Kidney epithelial cell (primary cell): Measurements from ENCODE around the gene ORC4. TPM values are rescaled to one million over a fixed set of nuclear protein-coding genes. Genes with fewer than 3 reads are reported as not detected.

Experiments
- DNase-seq: peaks from one replicate; pipeline ENCODE4 v3.0.0-alpha.2; 2010; ENCODE audit warnings: low read depth
- H3K27me3 ChIP-seq: 2 replicates; pipeline ENCODE4 v1.6.0; 2011; ENCODE audit warnings: low read length; ENCODE audit not compliant: control insufficient read depth, insufficient read depth
- H3K36me3 ChIP-seq: 2 replicates; pipeline ENCODE4 v1.5.1; 2011; ENCODE audit warnings: low read length; ENCODE audit not compliant: control insufficient read depth, insufficient read depth
- H3K4me3 ChIP-seq: 2 replicates; pipeline ENCODE4 v1.5.1; 2011; ENCODE audit warnings: low read depth, mild to moderate bottlenecking, control low read depth, low read length
- total RNA-seq: library from RNA; depleted of rRNA; stranded (reverse); fragments of >200 nt; gene quantifications from 2 replicates; pipeline ENCODE4 v1.2.3, GENCODE V29; 2015
- TF ChIP-seq, protein P1 (sequence below): IDR thresholded peaks from 2 replicates; pipeline ENCODE4 v1.5.1; 2011; ENCODE audit warnings: mild to moderate bottlenecking, moderate library complexity, low read length, control low read depth, inconsistent platforms; ENCODE audit not compliant: insufficient read depth, poor library complexity, severe bottlenecking

The ORC4 gene
- total RNA-seq, 1 donor from 2014 or later: 80.3 TPM

DNA sequence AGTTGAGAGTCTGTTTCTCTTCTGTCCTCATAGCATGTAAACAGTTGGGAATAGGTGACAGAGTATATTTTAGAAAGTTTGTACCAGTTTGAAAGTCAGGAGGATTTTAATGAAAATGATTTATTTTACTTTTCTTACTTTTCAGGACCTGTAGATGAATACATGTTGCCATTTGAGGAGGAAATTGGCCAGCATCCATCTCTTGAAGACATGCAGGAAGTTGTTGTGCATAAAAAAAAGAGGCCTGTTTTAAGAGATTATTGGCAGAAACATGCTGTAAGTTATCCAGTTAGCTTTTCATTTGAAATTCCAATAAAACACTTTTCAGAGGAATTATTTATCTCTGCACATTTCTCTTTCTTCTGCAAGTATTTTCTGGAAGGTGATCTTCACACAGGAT is 94.7 kb downstream of the ORC4 start:
- Histone ChIP-seq H3K27me3 (no peaks in the 10 kb centered on the region), H3K4me3 (no peak overlapping the region), H3K36me3 (no peaks in the 10 kb centered on the region)
- no peak for DNase-seq
- TF ChIP-seq, protein P1, sequence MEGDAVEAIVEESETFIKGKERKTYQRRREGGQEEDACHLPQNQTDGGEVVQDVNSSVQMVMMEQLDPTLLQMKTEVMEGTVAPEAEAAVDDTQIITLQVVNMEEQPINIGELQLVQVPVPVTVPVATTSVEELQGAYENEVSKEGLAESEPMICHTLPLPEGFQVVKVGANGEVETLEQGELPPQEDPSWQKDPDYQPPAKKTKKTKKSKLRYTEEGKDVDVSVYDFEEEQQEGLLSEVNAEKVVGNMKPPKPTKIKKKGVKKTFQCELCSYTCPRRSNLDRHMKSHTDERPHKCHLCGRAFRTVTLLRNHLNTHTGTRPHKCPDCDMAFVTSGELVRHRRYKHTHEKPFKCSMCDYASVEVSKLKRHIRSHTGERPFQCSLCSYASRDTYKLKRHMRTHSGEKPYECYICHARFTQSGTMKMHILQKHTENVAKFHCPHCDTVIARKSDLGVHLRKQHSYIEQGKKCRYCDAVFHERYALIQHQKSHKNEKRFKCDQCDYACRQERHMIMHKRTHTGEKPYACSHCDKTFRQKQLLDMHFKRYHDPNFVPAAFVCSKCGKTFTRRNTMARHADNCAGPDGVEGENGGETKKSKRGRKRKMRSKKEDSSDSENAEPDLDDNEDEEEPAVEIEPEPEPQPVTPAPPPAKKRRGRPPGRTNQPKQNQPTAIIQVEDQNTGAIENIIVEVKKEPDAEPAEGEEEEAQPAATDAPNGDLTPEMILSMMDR: no peak

GRCh38 chr2:147924647-147925046 is 95.9 kb downstream of the ORC4 start:
- TF ChIP-seq, protein P1: no peak
- Histone ChIP-seq H3K36me3 (no peaks in the 10 kb centered on the region), H3K27me3 (no peaks in the 10 kb centered on the region), H3K4me3 (no peak overlapping the region)
- DNase-seq: no peak

DNA sequence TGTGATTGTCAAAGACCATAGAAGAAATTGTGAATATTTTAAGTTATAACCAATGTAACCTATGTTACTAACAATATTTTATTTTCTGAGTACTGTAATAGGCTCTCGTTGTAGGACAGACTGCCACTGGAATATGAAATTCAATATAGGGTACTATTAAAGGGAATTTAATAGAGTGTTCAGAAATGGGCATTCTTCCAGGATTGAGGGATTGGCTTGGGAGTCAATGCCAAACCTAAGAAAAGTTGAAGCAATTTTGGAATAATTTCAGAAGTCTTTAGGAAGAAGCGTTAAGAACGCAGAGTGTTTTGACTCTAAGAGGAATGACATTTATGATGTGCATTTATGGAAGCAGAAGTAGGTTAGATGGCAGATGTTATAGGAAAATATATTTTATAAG is 96.7 kb downstream of the ORC4 start:
- Histone ChIP-seq H3K27me3 (no peaks in the 10 kb centered on the region), H3K4me3 (no peak overlapping the region), H3K36me3 (no peaks in the 10 kb centered on the region)
- DNase-seq: no peak
- TF ChIP-seq, protein P1: no peak

DNA sequence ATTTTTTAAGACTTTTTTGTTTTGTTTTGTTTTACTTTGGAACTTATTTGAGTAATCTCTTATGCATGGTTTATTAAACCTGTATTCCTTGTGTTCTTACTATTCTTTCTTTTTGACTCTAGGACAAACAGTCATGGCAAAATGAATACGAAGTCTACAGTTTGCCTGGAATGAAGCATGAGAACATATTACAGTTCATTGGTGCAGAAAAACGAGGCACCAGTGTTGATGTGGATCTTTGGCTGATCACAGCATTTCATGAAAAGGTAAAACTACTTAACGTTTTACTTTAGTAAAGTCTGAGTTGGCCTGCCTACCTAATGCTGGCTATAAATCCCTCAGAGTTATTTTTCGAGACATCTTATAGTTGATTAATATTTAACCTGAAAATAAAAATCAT is 103.4 kb downstream of the ORC4 start:
- H3K4me3 ChIP-seq: no peak overlapping the region
- H3K36me3 ChIP-seq: no peaks in the 10 kb centered on the region
- TF ChIP-seq, protein P1: no peak
- no peaks in the 10 kb centered on the region for H3K27me3 ChIP-seq
- DNase-seq: no peak

DNA sequence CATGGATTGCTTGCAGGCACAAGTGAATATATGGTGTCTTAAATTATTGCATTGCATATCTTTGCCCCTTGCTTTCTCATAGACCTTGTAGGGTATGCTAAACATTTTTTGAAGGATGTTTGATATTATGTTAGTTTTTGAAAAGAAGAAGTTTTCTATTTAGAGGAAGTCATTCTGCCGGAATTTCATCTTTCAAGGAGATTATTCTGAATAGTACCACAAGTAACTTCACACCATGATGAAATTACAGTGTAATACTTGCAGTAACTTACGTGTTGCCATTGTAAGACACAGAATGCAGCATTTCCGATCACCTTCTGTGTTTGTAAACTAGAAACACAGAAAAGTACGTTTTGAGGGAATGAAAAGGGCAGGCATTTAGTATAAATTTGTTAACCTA is 103.8 kb downstream of the ORC4 start:
- no peak for DNase-seq
- Histone ChIP-seq H3K36me3 (no peaks in the 10 kb centered on the region), H3K4me3 (no peak overlapping the region), H3K27me3 (no peaks in the 10 kb centered on the region)
- TF ChIP-seq, protein P1: no peak

GRCh38 chr2:147916067-147916466 is 104.5 kb downstream of the ORC4 start:
- Histone ChIP-seq H3K4me3 (no peak overlapping the region), H3K36me3 (no peaks in the 10 kb centered on the region), H3K27me3 (no peaks in the 10 kb centered on the region)
- TF ChIP-seq, protein P1: no peak
- DNase-seq: no peak
